Measurements from ENCODE around the gene RNF144A.
"Not testable (repeated sequence)": the region's sequence is repeated elsewhere in the genome, so short reads cannot be mapped to it uniquely, and the experiment has no call there.

The RNF144A gene

DNA sequence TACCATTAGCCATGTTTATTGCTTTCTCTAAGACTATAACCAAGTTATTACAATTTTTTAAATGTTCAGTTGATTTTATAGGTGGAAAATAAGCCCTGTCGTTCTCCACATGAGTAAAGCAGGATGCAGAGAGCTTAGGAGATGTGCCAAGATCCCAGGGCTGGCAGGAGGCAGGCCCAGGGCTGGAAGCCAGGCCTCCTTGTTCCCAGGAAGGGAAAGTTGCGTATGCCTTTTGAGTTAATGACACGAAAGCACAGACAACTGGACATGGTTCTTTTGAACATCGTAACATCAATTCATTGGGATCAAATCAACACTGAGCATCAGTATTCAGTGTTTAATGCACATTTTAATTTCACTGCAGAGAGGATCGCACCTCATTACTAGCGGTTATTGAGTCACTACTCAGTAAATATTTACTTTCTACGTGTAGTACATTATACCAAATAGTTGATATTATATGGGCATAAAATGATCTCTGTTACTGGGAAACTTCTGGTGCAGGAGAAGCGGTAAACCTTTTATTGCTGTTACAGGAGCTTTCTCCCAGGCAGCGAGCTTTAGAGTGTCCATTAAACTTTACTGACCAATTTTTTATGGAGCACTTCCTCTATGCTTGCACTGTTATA lies 60.0 kb downstream of the RNF144A start:
- no peak for DNase-seq

GRCh38 chr2:6977786-6978185 lies 60.6 kb downstream of the RNF144A start:
- no peak for DNase-seq

- DNase-seq, result no peak
Observed at GRCh38 chr2:6978991-6979390, 61.8 kb downstream of the RNF144A start.

DNA sequence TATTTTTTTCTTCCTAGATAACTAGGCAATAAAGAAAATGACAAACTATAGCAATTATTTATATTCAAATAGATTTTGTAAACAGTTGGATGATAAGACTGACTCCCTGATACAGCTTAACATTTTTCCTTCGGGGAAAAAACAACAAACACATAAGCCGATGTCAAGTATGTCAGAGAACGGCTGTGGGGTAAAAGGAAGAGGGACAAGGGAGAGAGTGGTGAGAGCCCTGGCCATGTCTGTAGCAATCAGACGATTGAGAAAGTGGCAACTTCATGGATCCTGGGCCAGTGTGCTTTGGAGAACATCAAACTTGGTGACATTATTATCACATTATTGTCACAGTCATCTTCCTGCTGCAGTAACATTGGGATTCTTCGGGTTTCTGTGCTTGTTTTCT lies 65.2 kb downstream of the RNF144A start:
- DNase-seq, result no peak

- no peak for DNase-seq
Observed at GRCh38 chr2:6982934-6983589, 65.8 kb downstream of the RNF144A start.

GRCh38 chr2:6986301-6986911 lies 69.2 kb downstream of the RNF144A start:
- DNase-seq, result peak; percentile 66

- peak; percentile 46 for DNase-seq
Observed at GRCh38 chr2:6986912-6987361, 69.7 kb downstream of the RNF144A start.

DNA sequence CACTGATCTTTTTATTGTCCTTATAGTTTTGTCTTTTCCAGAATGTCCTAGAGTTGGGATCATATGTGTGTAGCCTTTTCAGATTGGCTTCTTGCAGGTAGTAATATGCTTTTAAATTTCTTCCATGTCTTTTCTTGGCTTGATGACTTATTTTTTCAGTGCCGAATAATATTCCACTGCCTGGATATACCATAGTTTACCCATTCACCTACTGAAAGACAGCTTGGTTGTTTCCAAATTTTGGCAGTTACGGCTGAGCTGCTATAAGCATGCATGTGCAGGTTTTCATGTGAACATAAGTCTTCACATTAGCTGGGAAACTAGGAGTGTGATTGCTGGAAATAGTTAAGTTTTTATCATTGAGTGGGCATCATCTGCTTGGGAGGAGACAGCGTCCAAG lies 73.7 kb downstream of the RNF144A start:
- no peak for DNase-seq

- no peak for DNase-seq
Observed at GRCh38 chr2:6992794-6993228, 75.6 kb downstream of the RNF144A start.

DNA sequence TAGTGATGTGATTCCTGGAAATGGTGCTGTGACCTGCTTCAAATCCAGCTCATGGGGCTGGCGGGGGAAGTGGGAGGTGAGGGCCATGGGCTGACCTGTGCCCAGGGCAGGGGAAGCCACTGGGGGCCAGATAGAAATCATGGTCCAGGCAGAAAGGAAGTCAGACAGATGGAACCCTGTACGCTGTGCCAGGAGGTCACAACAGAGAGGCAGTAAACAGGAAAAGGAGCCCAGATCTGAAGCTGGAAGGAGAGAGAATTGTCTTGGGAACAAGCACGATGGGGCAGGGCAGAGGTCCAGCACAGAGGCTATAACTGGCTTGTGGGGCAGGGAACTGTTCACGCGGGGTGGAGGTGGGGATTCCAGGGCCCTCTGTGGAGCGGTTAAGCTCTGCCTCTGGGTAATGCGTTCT lies 76.0 kb downstream of the RNF144A start:
- DNase-seq, result no peak

GRCh38 chr2:6993936-6994335 lies 76.7 kb downstream of the RNF144A start:
- no peak for DNase-seq

DNA sequence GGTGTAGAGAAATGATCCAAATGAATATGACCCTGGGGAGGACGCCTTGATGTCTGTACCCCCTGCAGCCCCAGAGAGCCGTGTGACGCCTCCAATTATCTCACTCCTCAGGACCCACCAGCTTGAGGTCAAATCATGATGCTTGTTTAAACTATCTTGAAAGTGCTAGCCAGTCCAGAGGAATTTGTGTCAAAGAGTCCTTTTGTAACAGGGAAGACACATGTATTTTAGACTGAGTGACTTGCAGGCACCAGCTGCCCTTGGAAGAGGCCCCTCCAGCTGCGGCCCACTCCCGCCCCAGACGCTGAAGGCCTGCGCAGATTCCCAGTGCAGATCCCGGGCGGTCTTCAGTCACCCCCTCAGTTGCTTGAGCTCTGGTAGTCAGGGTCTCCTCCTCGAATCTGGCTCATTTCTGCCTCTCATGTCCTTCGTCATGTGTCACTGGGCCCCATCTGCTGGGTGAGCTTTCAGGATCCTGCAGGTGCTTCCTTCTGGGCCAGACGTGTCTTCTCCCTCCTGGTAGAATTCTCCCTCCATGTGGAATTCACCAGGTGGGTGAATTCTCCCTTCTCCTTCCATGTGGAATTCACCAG lies 77.4 kb downstream of the RNF144A start:
- no peak for DNase-seq

DNA sequence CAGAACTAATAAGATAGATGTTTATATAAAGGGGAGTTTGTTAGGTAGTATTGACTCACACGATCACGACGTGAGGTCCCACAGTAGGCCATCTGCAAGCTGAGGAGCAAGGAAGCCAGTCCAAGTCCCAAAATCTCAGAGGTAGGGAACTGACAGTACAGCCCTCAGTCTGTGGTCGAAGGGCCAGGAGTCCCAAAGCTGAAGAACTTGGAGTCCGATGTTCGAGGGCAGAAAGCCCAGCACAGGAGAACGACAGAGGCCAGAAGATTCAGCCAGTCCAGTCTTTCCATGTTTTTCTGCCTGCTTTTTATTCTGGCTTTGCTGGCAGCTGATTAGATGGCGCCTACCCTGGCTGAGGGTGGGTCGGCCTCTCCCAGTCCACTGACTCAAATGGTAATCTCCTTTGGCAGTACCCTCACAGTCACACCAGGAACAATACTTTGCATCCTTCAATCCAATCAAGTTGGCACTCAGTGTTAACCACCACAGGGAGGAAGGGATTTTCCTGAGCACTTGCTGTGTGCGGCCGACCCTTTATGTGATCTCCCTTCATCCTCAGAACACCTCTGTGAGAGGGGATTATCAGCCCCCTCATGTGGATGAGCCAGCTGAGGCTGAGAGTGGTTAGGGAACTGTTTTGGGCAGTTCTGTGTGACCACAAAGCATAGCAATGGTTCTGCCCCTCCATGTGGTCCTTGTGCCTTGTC lies 78.3 kb downstream of the RNF144A start:
- no peak for DNase-seq

DNA sequence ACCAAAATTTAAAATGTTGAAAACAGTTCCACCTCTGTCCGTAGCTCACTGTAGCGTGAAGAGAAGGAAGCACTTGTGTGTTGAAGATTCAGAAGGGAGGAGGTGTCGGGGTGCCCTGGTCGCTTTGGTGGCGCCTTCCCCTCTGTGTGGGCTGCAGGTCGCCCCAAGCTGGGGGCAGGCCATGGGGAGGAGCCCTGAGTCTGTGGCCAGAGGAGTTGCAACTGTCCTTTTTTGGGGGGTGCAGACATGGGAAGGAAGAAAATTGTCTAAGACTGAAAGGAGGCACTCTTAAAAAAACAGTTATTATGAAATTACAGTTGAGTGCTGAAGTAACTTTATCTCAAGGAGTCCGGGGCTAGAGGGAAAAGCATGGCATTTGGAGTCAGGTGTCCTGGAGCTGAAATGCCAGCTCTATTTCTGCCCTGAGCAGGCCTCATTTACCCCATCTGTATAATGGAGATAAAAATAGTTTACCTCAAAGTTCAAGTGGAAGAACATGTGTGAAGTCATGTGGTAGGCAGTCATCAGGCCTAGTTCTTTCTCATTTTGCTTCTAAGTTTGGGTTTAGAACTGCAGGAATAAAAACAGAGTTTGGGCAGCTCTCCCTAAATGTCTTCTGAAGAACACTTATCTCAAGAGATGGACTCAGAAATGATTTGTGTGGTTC lies 82.1 kb downstream of the RNF144A start:
- no peak for DNase-seq

GRCh38 chr2:7001395-7001794 lies 84.2 kb downstream of the RNF144A start:
- DNase-seq, result not testable (repeated sequence)

GRCh38 chr2:7003895-7004294 lies 86.7 kb downstream of the RNF144A start:
- no peak for DNase-seq

- no peak for DNase-seq
Observed at GRCh38 chr2:7004636-7005035, 87.4 kb downstream of the RNF144A start.

- DNase-seq, result no peak
Observed at GRCh38 chr2:7007488-7007845, 90.3 kb downstream of the RNF144A start.

- DNase-seq, result no peak
Observed at GRCh38 chr2:7007846-7008741, 90.9 kb downstream of the RNF144A start.

DNA sequence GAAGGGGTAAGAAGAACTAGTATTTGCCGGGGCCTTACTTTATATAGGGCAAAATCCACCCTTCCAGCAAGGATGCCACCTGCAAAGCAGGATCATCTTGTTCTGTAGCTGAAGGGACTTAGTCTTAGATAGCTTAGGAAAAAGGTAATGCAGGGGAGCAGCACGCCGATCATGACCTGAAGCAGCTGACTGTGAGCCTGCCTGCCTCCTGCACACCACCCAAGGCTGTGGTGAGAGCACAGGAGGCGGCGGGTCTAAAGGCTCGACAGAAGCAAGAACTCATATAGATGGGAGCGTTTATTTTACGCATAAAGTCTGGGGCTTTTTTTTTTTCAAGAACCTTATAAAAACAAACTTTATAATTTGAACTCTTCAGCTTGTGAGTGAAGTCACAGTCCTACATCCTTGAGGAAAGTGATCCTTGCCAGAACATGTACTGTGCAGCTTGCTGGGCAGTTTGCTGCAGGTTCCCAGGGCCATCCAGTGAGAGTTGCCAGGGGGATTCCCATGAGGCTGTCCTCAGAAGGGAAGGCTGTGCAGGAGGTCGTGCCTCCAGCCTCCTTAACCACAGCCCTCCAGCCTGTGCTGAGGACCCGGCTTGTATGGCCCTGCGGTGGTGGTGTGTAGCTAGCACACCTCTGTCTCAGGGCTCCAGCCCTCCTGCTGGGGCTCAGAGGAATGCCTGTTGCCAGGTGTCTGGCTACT lies 92.1 kb downstream of the RNF144A start:
- DNase-seq, result no peak
